ENCODE measurements around the gene PRKAA1. TPM values are rescaled to one million over a fixed set of nuclear protein-coding genes. Genes with fewer than 3 reads are reported as not detected.

Gene PRKAA1
- polyA plus RNA-seq, 1 of the 3 experiments (the other 2 are of a cell fraction): 23.2 TPM

DNA sequence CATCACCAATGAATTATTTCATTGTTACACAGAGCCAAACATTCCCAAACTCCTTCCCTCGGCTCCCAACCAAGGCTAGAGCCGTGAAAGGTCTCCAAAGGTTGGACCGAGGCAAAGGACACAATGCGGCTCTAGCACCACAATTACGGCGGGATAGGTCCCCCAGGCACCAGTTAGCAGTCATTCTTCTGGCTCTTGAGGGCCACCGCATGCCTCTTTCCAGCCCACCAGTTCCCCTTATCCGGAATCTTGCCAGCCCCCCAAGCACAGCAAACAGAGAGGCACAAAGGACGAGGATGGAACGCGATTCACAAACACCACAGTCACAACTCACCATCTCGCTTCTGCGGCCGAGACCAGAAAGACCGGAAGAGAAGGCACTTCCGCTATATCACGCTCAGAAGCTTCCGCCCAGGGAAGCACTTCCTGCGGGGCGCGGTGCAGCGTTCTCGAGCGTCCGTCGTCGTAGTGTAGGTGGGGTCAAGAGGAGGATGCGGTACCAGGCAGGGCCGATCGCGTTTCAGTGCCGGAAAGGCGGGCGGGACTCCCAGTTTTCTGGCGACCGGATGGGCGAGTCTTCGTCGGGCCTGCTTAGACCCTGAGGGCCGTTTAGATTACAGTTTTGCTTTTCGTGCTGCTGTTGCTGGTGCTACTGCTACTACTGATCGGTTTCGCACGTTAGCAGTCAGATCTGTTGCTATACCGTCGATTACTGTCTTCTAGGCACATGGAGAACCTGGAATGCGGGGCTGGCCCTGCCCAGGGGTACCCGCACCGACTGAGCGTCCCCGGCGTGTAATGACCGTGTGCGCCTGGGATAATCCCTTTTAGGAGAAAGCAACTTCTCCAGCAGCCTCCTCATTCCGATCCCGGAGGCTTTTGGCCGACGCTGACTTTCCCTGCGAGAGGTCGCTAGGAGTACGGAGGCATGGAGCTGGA is 36.9 kb upstream of the PRKAA1 start, which contains the start of gene RPL37 (continued):
- peak; percentile 96 for TF ChIP-seq MAX (IDR thresholded peaks at IDR 0.05; ENCODE audit: low read depth)
- TF ChIP-seq TAF1 (IDR thresholded peaks at IDR 0.05; ENCODE audit: borderline replicate concordance, low read depth, low read length): peak; percentile 96
- no peak for TF ChIP-seq FOXM1 (IDR thresholded peaks at IDR 0.05; ENCODE audit: low read depth)
- peak; percentile 99 for TF ChIP-seq GABPA (IDR thresholded peaks at IDR 0.05; ENCODE audit: low read depth)
- no peak for TF ChIP-seq USF2 (IDR thresholded peaks at IDR 0.05; ENCODE audit: borderline replicate concordance, low read depth, low read length)
- TF ChIP-seq, protein P1, sequence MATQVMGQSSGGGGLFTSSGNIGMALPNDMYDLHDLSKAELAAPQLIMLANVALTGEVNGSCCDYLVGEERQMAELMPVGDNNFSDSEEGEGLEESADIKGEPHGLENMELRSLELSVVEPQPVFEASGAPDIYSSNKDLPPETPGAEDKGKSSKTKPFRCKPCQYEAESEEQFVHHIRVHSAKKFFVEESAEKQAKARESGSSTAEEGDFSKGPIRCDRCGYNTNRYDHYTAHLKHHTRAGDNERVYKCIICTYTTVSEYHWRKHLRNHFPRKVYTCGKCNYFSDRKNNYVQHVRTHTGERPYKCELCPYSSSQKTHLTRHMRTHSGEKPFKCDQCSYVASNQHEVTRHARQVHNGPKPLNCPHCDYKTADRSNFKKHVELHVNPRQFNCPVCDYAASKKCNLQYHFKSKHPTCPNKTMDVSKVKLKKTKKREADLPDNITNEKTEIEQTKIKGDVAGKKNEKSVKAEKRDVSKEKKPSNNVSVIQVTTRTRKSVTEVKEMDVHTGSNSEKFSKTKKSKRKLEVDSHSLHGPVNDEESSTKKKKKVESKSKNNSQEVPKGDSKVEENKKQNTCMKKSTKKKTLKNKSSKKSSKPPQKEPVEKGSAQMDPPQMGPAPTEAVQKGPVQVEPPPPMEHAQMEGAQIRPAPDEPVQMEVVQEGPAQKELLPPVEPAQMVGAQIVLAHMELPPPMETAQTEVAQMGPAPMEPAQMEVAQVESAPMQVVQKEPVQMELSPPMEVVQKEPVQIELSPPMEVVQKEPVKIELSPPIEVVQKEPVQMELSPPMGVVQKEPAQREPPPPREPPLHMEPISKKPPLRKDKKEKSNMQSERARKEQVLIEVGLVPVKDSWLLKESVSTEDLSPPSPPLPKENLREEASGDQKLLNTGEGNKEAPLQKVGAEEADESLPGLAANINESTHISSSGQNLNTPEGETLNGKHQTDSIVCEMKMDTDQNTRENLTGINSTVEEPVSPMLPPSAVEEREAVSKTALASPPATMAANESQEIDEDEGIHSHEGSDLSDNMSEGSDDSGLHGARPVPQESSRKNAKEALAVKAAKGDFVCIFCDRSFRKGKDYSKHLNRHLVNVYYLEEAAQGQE (IDR thresholded peaks at IDR 0.05; ENCODE audit: low read depth, low read length): no peak
- no peak for TF ChIP-seq RXRA (IDR thresholded peaks at IDR 0.05; ENCODE audit: borderline replicate concordance, low read depth)

GRCh38 chr5:40834391-40834848 is 36.2 kb upstream of the PRKAA1 start:
- DNase-seq: no peak
- Histone ChIP-seq H3K9ac (peak overlapping the region; percentile 99), H4K20me1 (ENCODE audit: insufficient read depth) (peaks cover 47% of the 10 kb centered on the region), H3K36me3 (replicated peaks in 1 of 2; ENCODE audit: control insufficient read depth in 1 of 2, insufficient read depth in 2 of 2, low read length in 1 of 2) (peaks cover 44 to 48% of the 10 kb centered on the region in 2 experiments), H3K4me1 (ENCODE audit: control insufficient read depth in 1 of 2, insufficient read depth in 2 of 2, low read depth in 1 of 2, low read length in 1 of 2) (peaks cover 13 to 24% of the 10 kb centered on the region in 2 experiments; a peak in 3 of 4 replicates), H3F3A (replicated peaks; ENCODE audit: insufficient read depth) (peaks cover 43% of the 10 kb centered on the region), H3K4me3 (ENCODE audit: low read depth in 2 of 2, low read length in 1 of 2) (peak overlapping the region; percentile 81 to 87), H3K27ac (ENCODE audit: low read depth in 2 of 2, low read length in 1 of 2) (peak overlapping the region; percentile 96 to 97), H2AFZ (ENCODE audit: low read depth) (no peak overlapping the region), H3K9me3 (no peaks in the 10 kb centered on the region), H3K9me2 (no peaks in the 10 kb centered on the region), H3K27me3 (ENCODE audit: insufficient read depth) (no peaks in the 10 kb centered on the region), H3K4me2 (peak overlapping the region; percentile 88), H3K79me2 (ENCODE audit: insufficient read depth) (peaks cover 54% of the 10 kb centered on the region)
- ChIA-PET POLR2A (interaction anchor here (1.0 to 3.4 kb wide), 4 partner anchors 10 to 37 kb away, joined by 3 to 23 read pairs (median 6); partner anchors contain the start of gene PRKAA1), CTCF (interaction anchor here (1.4 kb wide), 2 partner anchors 36 to 52 kb away, joined by 3 read pairs; partner anchors contain the start of gene PRKAA1)
- WGBS (ENCODE audit: low lambda C conversion rate): under 1% methylated on average over 21 of the region's 21 CpGs
- TF ChIP-seq GATA2 (CRISPR knock-in tag; IDR thresholded peaks at IDR 0.05): no peak
- no peak for TF ChIP-seq GABPA (IDR thresholded peaks at IDR 0.05; ENCODE audit: low read depth)
- TF ChIP-seq FOXJ3 (CRISPR knock-in tag; IDR thresholded peaks at IDR 0.05): no peak
- TF ChIP-seq NRF1 (IDR thresholded peaks at IDR 0.05; ENCODE audit: low read depth, low read length): no peak
- TF ChIP-seq, protein P2, sequence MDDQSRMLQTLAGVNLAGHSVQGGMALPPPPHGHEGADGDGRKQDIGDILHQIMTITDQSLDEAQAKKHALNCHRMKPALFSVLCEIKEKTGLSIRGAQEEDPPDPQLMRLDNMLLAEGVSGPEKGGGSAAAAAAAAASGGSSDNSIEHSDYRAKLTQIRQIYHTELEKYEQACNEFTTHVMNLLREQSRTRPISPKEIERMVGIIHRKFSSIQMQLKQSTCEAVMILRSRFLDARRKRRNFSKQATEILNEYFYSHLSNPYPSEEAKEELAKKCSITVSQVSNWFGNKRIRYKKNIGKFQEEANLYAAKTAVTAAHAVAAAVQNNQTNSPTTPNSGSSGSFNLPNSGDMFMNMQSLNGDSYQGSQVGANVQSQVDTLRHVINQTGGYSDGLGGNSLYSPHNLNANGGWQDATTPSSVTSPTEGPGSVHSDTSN (IDR thresholded peaks at IDR 0.05): no peak
- TF ChIP-seq FOSL2 (IDR thresholded peaks at IDR 0.05; ENCODE audit: borderline replicate concordance, low read depth): no peak
- no peak for TF ChIP-seq SIN3A (IDR thresholded peaks at IDR 0.05; ENCODE audit: borderline replicate concordance, low read depth, low read length)
- TF ChIP-seq, protein P1 (IDR thresholded peaks at IDR 0.05; ENCODE audit: low read depth, low read length): no peak
- TF ChIP-seq, protein P3, sequence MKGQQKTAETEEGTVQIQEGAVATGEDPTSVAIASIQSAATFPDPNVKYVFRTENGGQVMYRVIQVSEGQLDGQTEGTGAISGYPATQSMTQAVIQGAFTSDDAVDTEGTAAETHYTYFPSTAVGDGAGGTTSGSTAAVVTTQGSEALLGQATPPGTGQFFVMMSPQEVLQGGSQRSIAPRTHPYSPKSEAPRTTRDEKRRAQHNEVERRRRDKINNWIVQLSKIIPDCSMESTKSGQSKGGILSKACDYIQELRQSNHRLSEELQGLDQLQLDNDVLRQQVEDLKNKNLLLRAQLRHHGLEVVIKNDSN (IDR thresholded peaks at IDR 0.05; ENCODE audit: borderline replicate concordance, low read depth): no peak
- no peak for TF ChIP-seq ELF1 (IDR thresholded peaks at IDR 0.05)
- TF ChIP-seq SMC3 (IDR thresholded peaks at IDR 0.05; ENCODE audit: low read depth, low read length): no peak
- no peak for TF ChIP-seq MEF2A (IDR thresholded peaks at IDR 0.05; ENCODE audit: borderline replicate concordance, low read depth)
- no peak for TF ChIP-seq RAD21 (IDR thresholded peaks at IDR 0.05; ENCODE audit: low read length)
